ENCODE data around the gene OTP. TPM values are rescaled to one million over a fixed set of nuclear protein-coding genes. Genes with fewer than 3 reads are reported as not detected.

OTP gene
- total RNA-seq, 1 donor from 2014 or later: 0.16 TPM

DNA sequence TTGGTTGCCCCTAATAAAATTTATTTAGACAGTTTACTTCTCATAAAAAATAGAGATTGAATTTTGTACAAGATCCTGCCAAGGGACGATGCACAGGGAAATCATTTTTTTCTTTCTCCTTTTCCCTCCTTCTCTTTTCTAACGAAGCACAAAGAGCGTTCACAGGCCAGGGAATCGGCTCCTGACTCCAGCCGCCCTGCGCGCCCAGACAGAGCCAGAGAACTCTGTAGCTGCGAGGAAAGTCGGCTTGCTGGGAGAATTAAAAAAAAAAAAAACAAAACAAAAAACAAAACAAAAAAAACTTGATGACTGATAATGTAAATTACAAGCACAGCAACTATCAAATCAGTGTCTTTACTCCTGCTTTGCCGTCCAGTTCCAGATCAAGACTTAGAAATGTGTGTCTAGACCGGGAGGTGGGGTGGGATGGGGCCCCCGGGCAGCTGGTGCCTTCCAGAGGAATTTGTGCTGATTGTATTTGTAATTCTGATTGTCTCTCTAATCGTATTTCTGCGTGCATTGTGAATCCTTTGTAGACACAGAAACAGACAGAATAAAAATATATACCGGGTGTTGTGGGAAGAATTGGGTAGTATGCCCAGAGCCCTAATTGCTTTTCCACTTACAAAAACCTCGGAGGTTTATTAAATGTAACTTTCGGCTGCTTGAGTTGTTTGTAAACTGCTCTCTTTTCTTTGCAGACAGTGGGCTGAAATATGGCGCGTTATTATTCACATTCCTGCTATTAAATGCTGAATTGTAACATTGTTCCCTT lies 3.6 kb upstream of the OTP start:
- peak overlapping the region; percentile 78 for H3K27ac Mint-ChIP-seq (ENCODE audit: unreplicated experiment)
- Histone ChIP-seq H3K4me2 (ENCODE audit: low read length) (no peak overlapping the region), H2AFZ (ENCODE audit: low read depth, low read length) (no peak overlapping the region), H3K79me2 (ENCODE audit: insufficient read depth, low read length) (no peaks in the 10 kb centered on the region), H4K20me1 (ENCODE audit: insufficient read depth, low read length) (peaks cover 25% of the 10 kb centered on the region), H3K36me3 (ENCODE audit: insufficient read depth, low read length) (no peaks in the 10 kb centered on the region), H3K4me3 (ENCODE audit: insufficient read depth, low read depth, low read length) (no peak overlapping the region), H3K9ac (ENCODE audit: low read length) (no peak overlapping the region), H3K27me3 (ENCODE audit: insufficient read depth, low read length) (peaks cover 99% of the 10 kb centered on the region), H3K4me1 (ENCODE audit: insufficient read depth, low read length) (peaks cover 3% of the 10 kb centered on the region), H3K9me3 (ENCODE audit: insufficient read depth, low read depth, low read length) (no peaks in the 10 kb centered on the region), H3K27ac (ENCODE audit: low read depth, low read length) (no peak overlapping the region)
- peaks cover 2% of the 10 kb centered on the region for H3K4me1 Mint-ChIP-seq (ENCODE audit: low read depth, unreplicated experiment)
- DNase-seq (ENCODE audit: low read depth): no peak
- H3K27me3 Mint-ChIP-seq (ENCODE audit: low read depth, unreplicated experiment): peaks cover 84% of the 10 kb centered on the region
- peaks cover 7% of the 10 kb centered on the region for H3K36me3 Mint-ChIP-seq (ENCODE audit: low read depth, unreplicated experiment)
- H3K9me3 Mint-ChIP-seq (ENCODE audit: unreplicated experiment): peaks cover 16% of the 10 kb centered on the region
- no peak for TF ChIP-seq EZH2 (IDR thresholded peaks at IDR 0.05; ENCODE audit: insufficient read depth, low read length)
- TF ChIP-seq, protein P1, sequence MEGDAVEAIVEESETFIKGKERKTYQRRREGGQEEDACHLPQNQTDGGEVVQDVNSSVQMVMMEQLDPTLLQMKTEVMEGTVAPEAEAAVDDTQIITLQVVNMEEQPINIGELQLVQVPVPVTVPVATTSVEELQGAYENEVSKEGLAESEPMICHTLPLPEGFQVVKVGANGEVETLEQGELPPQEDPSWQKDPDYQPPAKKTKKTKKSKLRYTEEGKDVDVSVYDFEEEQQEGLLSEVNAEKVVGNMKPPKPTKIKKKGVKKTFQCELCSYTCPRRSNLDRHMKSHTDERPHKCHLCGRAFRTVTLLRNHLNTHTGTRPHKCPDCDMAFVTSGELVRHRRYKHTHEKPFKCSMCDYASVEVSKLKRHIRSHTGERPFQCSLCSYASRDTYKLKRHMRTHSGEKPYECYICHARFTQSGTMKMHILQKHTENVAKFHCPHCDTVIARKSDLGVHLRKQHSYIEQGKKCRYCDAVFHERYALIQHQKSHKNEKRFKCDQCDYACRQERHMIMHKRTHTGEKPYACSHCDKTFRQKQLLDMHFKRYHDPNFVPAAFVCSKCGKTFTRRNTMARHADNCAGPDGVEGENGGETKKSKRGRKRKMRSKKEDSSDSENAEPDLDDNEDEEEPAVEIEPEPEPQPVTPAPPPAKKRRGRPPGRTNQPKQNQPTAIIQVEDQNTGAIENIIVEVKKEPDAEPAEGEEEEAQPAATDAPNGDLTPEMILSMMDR (IDR thresholded peaks at IDR 0.05; ENCODE audit: insufficient read depth, low read depth, low read length): no peak
- FAIRE-seq: no peak
- no peak overlapping the region for H3K4me3 Mint-ChIP-seq (ENCODE audit: unreplicated experiment)

- Mint-ChIP-seq H3K4me3 (ENCODE audit: unreplicated experiment) (no peak overlapping the region), H3K36me3 (ENCODE audit: low read depth, unreplicated experiment) (peaks cover 7% of the 10 kb centered on the region), H3K27me3 (ENCODE audit: low read depth, unreplicated experiment) (peaks cover 80% of the 10 kb centered on the region), H3K9me3 (ENCODE audit: unreplicated experiment) (peaks cover 16% of the 10 kb centered on the region), H3K4me1 (ENCODE audit: low read depth, unreplicated experiment) (peaks cover 2% of the 10 kb centered on the region), H3K27ac (ENCODE audit: unreplicated experiment) (peak overlapping the region; percentile 30)
- FAIRE-seq (no peak), DNase-seq (ENCODE audit: low read depth) (no peak)
- Histone ChIP-seq H3K36me3 (ENCODE audit: insufficient read depth, low read length) (no peaks in the 10 kb centered on the region), H3K9ac (ENCODE audit: low read length) (no peak overlapping the region), H4K20me1 (ENCODE audit: insufficient read depth, low read length) (peaks cover 25% of the 10 kb centered on the region), H3K4me3 (ENCODE audit: insufficient read depth, low read depth, low read length) (no peak overlapping the region), H3K27me3 (ENCODE audit: insufficient read depth, low read length) (peaks cover 99% of the 10 kb centered on the region), H3K4me2 (ENCODE audit: low read length) (no peak overlapping the region), H3K79me2 (ENCODE audit: insufficient read depth, low read length) (no peaks in the 10 kb centered on the region), H2AFZ (ENCODE audit: low read depth, low read length) (no peak overlapping the region), H3K4me1 (ENCODE audit: insufficient read depth, low read length) (peaks cover 3% of the 10 kb centered on the region), H3K27ac (ENCODE audit: low read depth, low read length) (no peak overlapping the region), H3K9me3 (ENCODE audit: insufficient read depth, low read depth, low read length) (no peaks in the 10 kb centered on the region)
- TF ChIP-seq EZH2 (IDR thresholded peaks at IDR 0.05; ENCODE audit: insufficient read depth, low read length): peak; percentile 7
- TF ChIP-seq, protein P1 (IDR thresholded peaks at IDR 0.05; ENCODE audit: insufficient read depth, low read depth, low read length): no peak
These were observed 3.0 kb upstream of the OTP start for GRCh38 chr5:77641397-77641943.
